ENCODE measurements around the gene CNBP. TPM values are rescaled to one million over a fixed set of nuclear protein-coding genes. Genes with fewer than 3 reads are reported as not detected.
A peak's percentile ranks its signal among the peaks of the same experiment; 100 is the strongest.
"Not testable (repeated sequence)": the region's sequence is repeated elsewhere in the genome, so short reads cannot be mapped to it uniquely, and the experiment has no call there.

Gene CNBP
- total RNA-seq, 6 experiments from 2014 or later = 229 to 242 (median 240) TPM

GRCh38 chr3:129226374-129226773 is 42.7 kb upstream of the CNBP start:
- no peak for TF ChIP-seq CTCF (IDR thresholded peaks at IDR 0.05)
- Mint-ChIP-seq H3K27me3 (ENCODE audit: insufficient read depth) (no peaks in the 10 kb centered on the region), H3K4me3 (peak overlapping the region; percentile 42; the same call in 1 of the 2 replicates), H3K9me3 (no peaks in the 10 kb centered on the region), H3K27ac (peak overlapping the region; percentile 98), H3K36me3 (ENCODE audit: low read depth) (no peaks in the 10 kb centered on the region), H3K4me1 (ENCODE audit: low read depth) (peaks cover 64% of the 10 kb centered on the region)
- DNase-seq = peak; percentile 94

GRCh38 chr3:129224984-129225393 is 41.3 kb upstream of the CNBP start:
- Mint-ChIP-seq H3K27me3 (ENCODE audit: insufficient read depth) (no peaks in the 10 kb centered on the region), H3K36me3 (ENCODE audit: low read depth) (no peaks in the 10 kb centered on the region), H3K4me1 (ENCODE audit: low read depth) (peaks cover 50% of the 10 kb centered on the region), H3K9me3 (no peaks in the 10 kb centered on the region), H3K4me3 (peak overlapping the region; percentile 77), H3K27ac (peak overlapping the region; percentile 96)
- DNase-seq = peak; percentile 66
- no peak for TF ChIP-seq CTCF (IDR thresholded peaks at IDR 0.05)

- Mint-ChIP-seq H3K4me1 (ENCODE audit: low read depth) (peaks cover 44% of the 10 kb centered on the region), H3K27ac (peak overlapping the region; percentile 96; the same call in 1 of the 2 replicates)
- H3K27me3 Mint-ChIP-seq (ENCODE audit: insufficient read depth); H3K4me3 Mint-ChIP-seq; DNase-seq; H3K9me3 Mint-ChIP-seq; H3K36me3 Mint-ChIP-seq (ENCODE audit: low read depth): not testable (repeated sequence)
These were observed 40.7 kb upstream of the CNBP start for GRCh38 chr3:129224387-129224786.

GRCh38 chr3:129218742-129219141 is 35.0 kb upstream of the CNBP start:
- no peak for TF ChIP-seq CTCF (IDR thresholded peaks at IDR 0.05)
- no peak overlapping the region for H3K27ac Mint-ChIP-seq
- H3K9me3 Mint-ChIP-seq = no peaks in the 10 kb centered on the region
- no peaks in the 10 kb centered on the region for H3K36me3 Mint-ChIP-seq (ENCODE audit: low read depth)
- H3K27me3 Mint-ChIP-seq (ENCODE audit: insufficient read depth) = no peaks in the 10 kb centered on the region; the same call in 1 of the 2 replicates
- no peak for DNase-seq
- no peak overlapping the region for H3K4me3 Mint-ChIP-seq
- H3K4me1 Mint-ChIP-seq (ENCODE audit: low read depth) = no peaks in the 10 kb centered on the region

- Mint-ChIP-seq H3K27ac (no peak overlapping the region), H3K4me3 (no peak overlapping the region), H3K4me1 (ENCODE audit: low read depth) (peaks cover 23% of the 10 kb centered on the region), H3K27me3 (ENCODE audit: insufficient read depth) (no peaks in the 10 kb centered on the region; the same call in 1 of the 2 replicates), H3K9me3 (no peaks in the 10 kb centered on the region), H3K36me3 (ENCODE audit: low read depth) (no peaks in the 10 kb centered on the region)
- TF ChIP-seq CTCF (IDR thresholded peaks at IDR 0.05) = no peak
- no peak for DNase-seq
These were observed 29.5 kb upstream of the CNBP start for GRCh38 chr3:129213238-129213637.

- Mint-ChIP-seq H3K27ac (peak overlapping the region; percentile 92), H3K4me1 (ENCODE audit: low read depth) (peaks cover 30% of the 10 kb centered on the region), H3K27me3 (ENCODE audit: insufficient read depth) (no peaks in the 10 kb centered on the region; the same call in 1 of the 2 replicates), H3K9me3 (no peaks in the 10 kb centered on the region), H3K36me3 (ENCODE audit: low read depth) (no peaks in the 10 kb centered on the region), H3K4me3 (peak overlapping the region; percentile 48)
- TF ChIP-seq CTCF (IDR thresholded peaks at IDR 0.05) = no peak
- DNase-seq = peak; percentile 79
These were observed 28.1 kb upstream of the CNBP start for GRCh38 chr3:129211772-129212171.
